K562 (cell line): ENCODE measurements around the gene GYPC. TPM values are rescaled to one million over a fixed set of nuclear protein-coding genes. Genes with fewer than 3 reads are reported as not detected.

Experiments used
- AFF1 ChIP-seq, 2 experiments: fragments of 450-650 bp; IDR thresholded peaks; 2 replicates each; pipeline ENCODE4 v1.6.1; 2018; ENCODE audit warnings: mild to moderate bottlenecking in 2 of 2, low read depth in 1 of 2; ENCODE audit not compliant: partially characterized antibody in 2 of 2
- CBFA2T2 ChIP-seq: fragments of 450-650 bp; conservative IDR thresholded peaks from 2 replicates; pipeline ENCODE4 v1.6.1; 2017; ENCODE audit warnings: mild to moderate bottlenecking
- CLOCK ChIP-seq: fragments of 250-450 bp; sonication (Bioruptor Pico); IDR thresholded peaks from 2 replicates; pipeline ENCODE4 v1.4.0; 2020; ENCODE audit warnings: mild to moderate bottlenecking, moderate library complexity, borderline replicate concordance
- HEY1 ChIP-seq: fragments of 250-450 bp; sonication (Bioruptor Pico); IDR thresholded peaks from 2 replicates; pipeline ENCODE4 v1.5.0; 2020; ENCODE audit warnings: mild to moderate bottlenecking, moderate library complexity, borderline replicate concordance
- ILF3 ChIP-seq: fragments of 450-650 bp; IDR thresholded peaks from 2 replicates; pipeline ENCODE4 v1.6.1; 2018; ENCODE audit warnings: antibody characterized with exemption, mild to moderate bottlenecking, moderate library complexity, borderline replicate concordance
- JUND ChIP-seq, 2 experiments: IDR thresholded peaks; 2 replicates in 1 of 2; 3 replicates in 1 of 2; pipeline ENCODE4 v1.6.1; 2011; ENCODE audit warnings: borderline replicate concordance in 2 of 2, low read depth in 2 of 2, low read length in 2 of 2, improper control_type of control experiment in 1 of 2, missing biosample characterization in 1 of 2, missing genetic modification characterization in 1 of 2, missing genetic modification reagents in 1 of 2
- KDM1A ChIP-seq, 2 experiments: fragments of 450-650 bp; IDR thresholded peaks; 2 replicates each; pipeline ENCODE4 v1.6.1; 2016; ENCODE audit warnings: mild to moderate bottlenecking in 2 of 2
- MEF2D ChIP-seq: conservative IDR thresholded peaks from 2 replicates; pipeline ENCODE4 v1.6.1; 2016; ENCODE audit warnings: low read depth, missing genetic modification characterization, missing compliant biosample characterization
- POLR2H ChIP-seq: IDR thresholded peaks from 2 replicates; pipeline ENCODE4 v1.6.1; 2016; ENCODE audit warnings: missing genetic modification characterization, low read depth, mild to moderate bottlenecking, control low read depth, missing compliant biosample characterization, moderate library complexity
- RNF2 ChIP-seq: sonication (generic); IDR thresholded peaks from 2 replicates; pipeline ENCODE4 v1.6.1; 2016
- SMARCB1 ChIP-seq: IDR thresholded peaks from 2 replicates; pipeline ENCODE4 v1.6.1; 2011; ENCODE audit warnings: improper control_type of control experiment, low read depth; ENCODE audit not compliant: insufficient read length
- STAT5A ChIP-seq: IDR thresholded peaks from 2 replicates; pipeline ENCODE4 v1.6.1; 2012; ENCODE audit warnings: low read length, inconsistent platforms, borderline replicate concordance
- TAF9B ChIP-seq: fragments of 450-650 bp; IDR thresholded peaks from 2 replicates; pipeline ENCODE4 v1.6.1; 2018; ENCODE audit warnings: mild to moderate bottlenecking; ENCODE audit not compliant: partially characterized antibody
- TEAD4 ChIP-seq, 2 experiments: sonication (generic) in 1 of 2; formaldehyde crosslinking in 1 of 2; IDR thresholded peaks; 2 replicates each; pipeline versions ENCODE4 v1.6.1 to v1.8.0; 2012 to 2022; ENCODE audit warnings: borderline replicate concordance in 1 of 2, inconsistent platforms in 1 of 2, low read length in 1 of 2, mild to moderate bottlenecking in 1 of 2, missing genetic modification reagents in 1 of 2
- TFAM ChIP-seq: fragments of 250-450 bp; sonication (Bioruptor Pico); conservative IDR thresholded peaks from 2 replicates; pipeline ENCODE4 v1.5.0; 2021; ENCODE audit warnings: mild to moderate bottlenecking, moderate library complexity
- ZBTB2 ChIP-seq: fragments of 450-650 bp; IDR thresholded peaks from 2 replicates; pipeline ENCODE4 v1.6.1; 2016; ENCODE audit warnings: antibody characterized with exemption
- ZFP1 ChIP-seq: fragments of 450-650 bp; formaldehyde crosslinking; IDR thresholded peaks from 2 replicates; pipeline ENCODE4 v1.4.0; 2020; ENCODE audit warnings: mild to moderate bottlenecking, mixed read lengths
- ZKSCAN8 ChIP-seq: fragments of 200-800 bp; sonication (Bioruptor generic); IDR thresholded peaks from 2 replicates; pipeline ENCODE4 v1.6.1; 2016; ENCODE audit warnings: missing genetic modification characterization, missing compliant biosample characterization
- ZNF311 ChIP-seq: fragments of 250-450 bp; sonication (Bioruptor Pico); IDR thresholded peaks from 2 replicates; pipeline ENCODE4 v1.4.0; 2020; ENCODE audit warnings: mild to moderate bottlenecking, moderate library complexity
- ZNF561 ChIP-seq: fragments of 450-650 bp; formaldehyde crosslinking; conservative IDR thresholded peaks from 2 replicates; pipeline ENCODE4 v1.4.0; 2020; ENCODE audit warnings: mild to moderate bottlenecking, moderate library complexity
- ZNF79 ChIP-seq: fragments of 250-450 bp; sonication (Bioruptor Pico); IDR thresholded peaks from 2 replicates; pipeline ENCODE4 v1.4.0; 2020; ENCODE audit warnings: low read depth, mild to moderate bottlenecking, moderate library complexity
- polyA plus RNA-seq, 8 experiments: library from polyadenylated mRNA; depleted of rRNA in 4 of 8; stranded (reverse) in 5 of 8; unstranded in 3 of 8; fragments of >200 nt; fragmentation: Nextera tagmentation in 2 of 8; fragmentation: Illumina TruSeq in 1 of 8; extraction: Ambion mirVana in 2 of 8; extraction: Trizol in 1 of 8; gene quantifications; 2 replicates each; pipeline versions ENCODE4 v1.2.1 to v1.2.3, GENCODE V29; 2011 to 2014; ENCODE audit warnings: inconsistent platforms in 1 of 8, missing spikeins in 1 of 8
- total RNA-seq, 7 experiments: library from RNA; depleted of rRNA in 6 of 7; stranded (reverse); fragments of >200 nt in 6 of 7; fragmentation: Illumina TruSeq in 2 of 7; extraction: Trizol in 2 of 7; gene quantifications; 2 replicates each; pipeline versions ENCODE4 v1.2.1 to v1.2.3, GENCODE V29; 2011 to 2021; ENCODE audit warnings: low replicate concordance in 1 of 7

The GYPC gene
- total and polyA plus RNA-seq, 9 of the 15 experiments (the other 6 are each of a cell fraction or from before 2014, with no cell fraction given) = 50.6 to 282 (median 194) TPM

- peak; percentile 72 for TF ChIP-seq JUND (IDR thresholded peaks at IDR 0.05; ENCODE audit: borderline replicate concordance, low read depth, low read length)
- TF ChIP-seq JUND (tag; IDR thresholded peaks at IDR 0.05; ENCODE audit: borderline replicate concordance, low read depth, low read length) = peak; percentile 63; the same call in 1 of the 3 replicates
- no peak for TF ChIP-seq MEF2D (tag)
- no peak for TF ChIP-seq ZNF561 (CRISPR knock-in tag)
- peak; percentile 99 for TF ChIP-seq STAT5A
- no peak for TF ChIP-seq CLOCK (CRISPR knock-in tag)
- TF ChIP-seq RNF2 = peak; percentile 76; the same call in 1 of the 2 replicates
- no peak for TF ChIP-seq ZFP1 (CRISPR knock-in tag)
- TF ChIP-seq KDM1A (IDR thresholded peaks at IDR 0.05) = peak; percentile 15 to 63; a peak in 3 of 4 replicates
- TF ChIP-seq TAF9B = peak; percentile 54
- TF ChIP-seq AFF1 (IDR thresholded peaks at IDR 0.05; ENCODE audit: low read depth in 1 of 2, partially characterized antibody in 2 of 2) = peak; percentile 23 to 29
- TF ChIP-seq ILF3 = no peak
- peak; percentile 97 for TF ChIP-seq TEAD4 (IDR thresholded peaks at IDR 0.05; ENCODE audit: low read length)
- TF ChIP-seq TEAD4 (CRISPR knock-in tag; IDR thresholded peaks at IDR 0.05; ENCODE audit: borderline replicate concordance) = no peak
- TF ChIP-seq ZNF311 (CRISPR knock-in tag) = no peak
- peak; percentile 54; the same call in 1 of the 2 replicates for TF ChIP-seq ZBTB2
- TF ChIP-seq ZKSCAN8 (CRISPR knock-in tag) = no peak
- TF ChIP-seq POLR2H (tag) = no peak
- no peak for TF ChIP-seq TFAM (CRISPR knock-in tag)
- TF ChIP-seq ZNF79 = no peak
- peak; percentile 93 for TF ChIP-seq CBFA2T2
- TF ChIP-seq HEY1 = no peak
- TF ChIP-seq SMARCB1 = no peak
Observed at GRCh38 chr2:126645211-126645618, 10.7 kb upstream of the GYPC start (continued).
